ENCODE results near the gene USP31.
"Not testable (repeated sequence)": the region's sequence is repeated elsewhere in the genome, so short reads cannot be mapped to it uniquely, and the experiment has no call there.

USP31 gene

DNA sequence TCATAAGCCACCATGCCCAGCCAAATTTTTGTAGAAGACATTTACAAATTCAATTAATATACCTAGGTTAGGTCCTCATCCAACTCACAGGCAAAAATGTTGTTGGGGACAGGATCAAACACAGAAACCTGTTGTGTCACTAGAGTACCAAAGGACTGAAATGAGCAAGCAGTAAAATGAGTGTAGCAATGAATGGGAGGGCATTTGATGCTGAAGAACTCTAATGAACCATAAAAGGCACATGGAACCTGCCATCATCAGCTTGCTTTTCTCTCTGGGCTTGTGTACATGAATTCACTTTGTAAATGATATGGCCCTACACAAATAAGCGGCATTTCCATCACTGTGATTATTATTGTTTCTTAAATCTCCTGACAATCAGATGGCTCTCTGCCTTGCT, 17.8 kb downstream of the USP31 start:
- no peak for DNase-seq

DNA sequence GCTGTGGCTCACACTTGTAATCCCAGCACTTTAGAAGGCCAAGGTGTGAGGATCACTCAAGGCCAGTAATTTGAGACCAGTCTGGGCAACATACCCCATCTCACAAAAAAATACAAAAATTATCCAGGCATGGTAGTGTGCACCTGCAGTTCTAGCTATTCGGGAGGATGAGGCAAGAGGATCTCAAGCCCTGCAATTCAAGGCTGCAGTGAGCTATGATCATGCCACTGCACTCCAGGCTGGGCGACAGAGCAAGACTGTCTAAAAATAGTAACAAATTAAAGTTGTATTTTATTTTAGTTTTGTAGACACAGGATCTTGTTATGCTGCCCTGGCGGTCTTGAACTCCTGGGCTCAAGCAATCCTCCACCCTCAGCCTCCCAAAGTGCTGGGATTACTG, 18.2 kb downstream of the USP31 start:
- DNase-seq: no peak

DNA sequence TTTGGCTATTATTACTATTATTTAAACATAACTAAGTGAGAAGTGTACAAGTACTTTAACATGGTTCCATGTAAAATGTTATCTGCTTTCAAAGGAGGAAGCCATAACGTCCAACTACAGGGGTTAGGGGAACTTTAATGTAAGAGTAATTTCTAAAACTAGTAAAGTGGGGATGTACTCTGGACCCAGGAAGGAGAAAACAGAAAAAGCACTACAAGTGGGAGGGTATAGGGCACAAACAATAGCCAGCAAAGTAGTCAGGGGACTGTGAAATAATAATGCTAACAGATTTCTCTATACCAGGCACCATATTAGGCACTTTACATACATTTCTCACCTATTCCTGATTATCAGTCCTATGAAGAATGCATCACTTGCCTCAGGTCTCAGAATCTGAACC, 19.6 kb downstream of the USP31 start:
- DNase-seq: no peak

DNA sequence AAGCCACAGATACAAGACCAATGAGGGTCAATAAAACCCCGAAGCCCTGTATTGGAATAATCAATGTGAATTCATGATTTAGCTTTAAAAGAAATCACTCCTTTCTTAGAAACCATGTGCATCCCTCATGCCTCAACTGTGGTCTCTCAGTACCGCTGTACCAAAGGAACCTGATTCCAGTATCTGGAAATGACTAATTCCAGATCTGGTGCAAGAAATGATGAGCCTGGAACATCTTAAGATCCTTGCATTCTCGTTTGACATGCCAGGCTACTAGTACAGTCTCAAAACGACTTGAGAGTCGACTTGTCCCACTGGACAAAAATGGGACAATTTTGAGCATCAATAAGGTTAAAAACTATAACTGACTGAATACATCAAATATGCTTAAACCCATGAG, 21.2 kb downstream of the USP31 start:
- no peak for DNase-seq

- DNase-seq: peak in 1 of 4 experiments; percentile 8
These were observed 24.0 kb downstream of the USP31 start for GRCh38 chr16:23125277-23125676.

- peak in 2 of 4 experiments; percentile 3 to 36 for DNase-seq
These were observed 24.9 kb downstream of the USP31 start for GRCh38 chr16:23124315-23124714.

DNA sequence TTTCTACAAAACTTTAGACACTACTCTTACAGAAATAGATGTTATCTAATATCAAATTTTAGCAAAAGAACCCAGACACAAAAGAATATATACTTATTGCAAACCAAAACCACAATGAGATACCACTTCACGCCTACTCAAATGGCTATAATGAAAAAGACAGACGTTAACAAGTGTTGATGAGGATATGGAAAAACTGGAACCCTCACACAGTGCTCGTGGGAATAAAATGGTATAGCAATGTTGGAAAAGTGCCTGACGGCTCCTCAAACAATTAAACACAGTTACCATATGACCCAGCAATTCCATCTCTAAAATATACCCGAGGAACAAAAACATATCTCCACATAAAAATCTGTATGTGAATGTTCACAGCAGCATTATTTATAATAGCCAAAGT, 27.1 kb downstream of the USP31 start:
- DNase-seq: no peak

DNA sequence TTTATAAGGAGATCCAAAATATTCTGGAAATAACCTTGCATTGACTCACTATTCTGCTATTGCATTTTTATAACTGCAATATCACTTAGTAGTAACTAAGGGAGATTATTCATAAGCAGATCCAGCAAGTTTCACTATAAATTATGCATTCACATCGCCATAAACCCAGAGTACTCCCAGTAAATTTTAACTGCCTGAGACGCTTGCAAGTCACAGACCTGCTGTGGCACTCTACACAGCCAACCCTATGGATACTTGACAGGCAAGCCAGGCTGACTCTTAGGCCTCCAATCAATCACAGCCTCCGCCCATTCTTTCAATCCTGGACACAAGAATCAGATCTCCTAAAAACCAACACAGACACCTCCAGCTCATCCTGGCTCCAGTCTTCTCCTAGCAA, 28.2 kb downstream of the USP31 start:
- DNase-seq: no peak

- no peak for DNase-seq
These were observed 28.7 kb downstream of the USP31 start for GRCh38 chr16:23120562-23120961.

GRCh38 chr16:23119570-23119969, 29.7 kb downstream of the USP31 start:
- no peak for DNase-seq

- DNase-seq: no peak
These were observed 34.9 kb downstream of the USP31 start for GRCh38 chr16:23114131-23114904.

DNA sequence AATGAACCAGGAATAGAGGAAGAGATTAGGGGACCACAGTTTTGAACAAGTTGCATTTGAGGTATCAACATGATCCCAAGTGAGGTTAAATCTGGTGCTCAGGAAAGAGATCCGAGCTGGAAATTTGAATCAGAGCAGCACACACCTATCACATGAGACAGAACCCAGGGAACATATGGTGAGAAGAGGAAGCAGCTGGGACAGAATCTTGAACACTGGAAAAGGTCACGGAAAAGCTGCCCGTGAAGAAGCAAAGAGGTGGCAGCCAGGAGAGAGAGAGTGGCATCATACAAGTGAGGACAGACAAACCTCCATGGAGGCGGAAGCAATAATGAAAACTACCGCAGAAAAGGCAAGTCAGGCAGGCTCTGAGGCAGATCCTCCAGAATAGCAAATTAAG, 36.1 kb downstream of the USP31 start:
- DNase-seq: no peak

DNA sequence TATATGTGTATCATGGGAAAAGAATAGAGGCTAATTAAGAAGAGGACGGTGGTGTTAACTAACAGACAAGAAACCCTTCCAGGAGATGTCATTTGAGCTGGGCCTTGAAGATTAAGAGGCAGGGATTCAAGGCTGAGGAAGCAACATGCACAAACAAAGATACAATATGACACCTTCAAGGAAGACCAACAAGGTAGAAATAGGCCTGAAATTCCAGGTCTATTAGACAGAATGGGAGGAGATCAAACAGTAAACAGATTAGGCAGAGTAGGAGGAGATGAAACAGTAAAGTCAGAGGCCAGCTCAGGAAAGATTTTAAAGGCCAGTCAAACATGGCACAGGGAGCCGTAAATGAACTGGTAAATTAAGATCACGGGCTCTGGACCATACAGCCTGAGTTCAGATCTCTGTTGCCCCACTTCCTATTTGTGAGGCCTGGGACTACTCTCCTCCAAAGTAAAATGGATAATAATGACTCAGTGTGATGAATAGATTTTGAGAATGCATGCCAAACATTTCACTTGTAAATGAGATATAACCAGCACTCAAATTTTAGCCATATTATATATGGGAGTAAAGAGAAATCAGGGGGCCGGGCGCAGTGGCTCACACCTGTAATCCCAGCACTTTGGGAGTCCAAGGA, 38.9 kb downstream of the USP31 start:
- DNase-seq: no peak

- DNase-seq: no peak
These were observed 41.3 kb downstream of the USP31 start for GRCh38 chr16:23107936-23108335.

GRCh38 chr16:23107117-23107516, 42.1 kb downstream of the USP31 start:
- no peak for DNase-seq

- no peak for DNase-seq
These were observed 43.9 kb downstream of the USP31 start for GRCh38 chr16:23105309-23105708.

- no peak for DNase-seq
These were observed 45.0 kb downstream of the USP31 start for GRCh38 chr16:23104032-23104955.

- DNase-seq: no peak
These were observed 45.6 kb downstream of the USP31 start for GRCh38 chr16:23103603-23104002.

DNA sequence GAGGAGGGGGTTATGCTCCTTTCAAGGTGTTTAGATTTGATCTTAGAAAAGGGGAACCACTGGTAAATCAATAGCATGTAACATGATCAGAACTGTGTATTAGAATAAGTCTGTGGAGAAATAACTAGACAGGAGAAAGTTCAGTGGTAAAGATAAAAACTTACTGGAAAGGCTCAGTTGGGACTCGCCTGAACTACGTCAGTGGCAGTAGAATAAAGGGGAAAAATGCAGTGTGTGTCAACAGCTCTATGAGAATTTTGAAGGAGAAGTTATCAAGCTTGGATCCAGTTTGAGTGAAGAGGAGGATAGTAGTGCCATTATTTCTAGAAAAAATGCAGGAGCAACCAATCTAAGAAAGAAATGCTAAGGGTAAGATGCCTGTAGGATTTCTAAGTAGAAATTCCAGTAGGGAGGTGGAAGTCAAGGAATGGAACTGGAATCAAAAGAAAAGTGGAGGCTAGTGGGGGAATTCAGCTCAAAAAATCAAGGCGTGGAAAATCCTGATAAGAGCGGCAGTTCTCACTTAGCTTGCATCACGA, 48.2 kb downstream of the USP31 start:
- DNase-seq: no peak

DNA sequence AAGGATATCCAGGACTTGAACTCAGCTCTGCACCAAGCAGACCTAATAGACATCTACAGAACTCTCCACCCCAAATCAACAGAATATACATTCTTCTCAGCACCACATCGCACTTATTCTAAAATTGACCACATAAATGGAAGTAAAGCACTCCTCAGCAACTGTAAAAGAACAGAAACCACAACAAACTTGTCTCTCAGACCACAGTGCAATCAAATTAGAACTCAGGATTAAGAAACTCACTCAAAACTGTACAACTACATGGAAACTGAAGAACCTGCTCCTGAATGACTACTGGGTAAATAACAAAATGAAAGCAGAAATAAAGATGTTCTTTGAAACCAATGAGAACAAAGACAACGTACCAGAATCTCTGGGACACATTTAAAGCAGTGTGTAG, 52.8 kb downstream of the USP31 start:
- DNase-seq: not testable (repeated sequence)

GRCh38 chr16:23094136-23094535, 55.1 kb downstream of the USP31 start:
- DNase-seq: not testable (repeated sequence)

GRCh38 chr16:23092801-23093117, 56.5 kb downstream of the USP31 start:
- DNase-seq: no peak

Measured in suppressor macrophage (primary cell).